ENCODE measurements around the gene ADA.

The ADA gene

DNA sequence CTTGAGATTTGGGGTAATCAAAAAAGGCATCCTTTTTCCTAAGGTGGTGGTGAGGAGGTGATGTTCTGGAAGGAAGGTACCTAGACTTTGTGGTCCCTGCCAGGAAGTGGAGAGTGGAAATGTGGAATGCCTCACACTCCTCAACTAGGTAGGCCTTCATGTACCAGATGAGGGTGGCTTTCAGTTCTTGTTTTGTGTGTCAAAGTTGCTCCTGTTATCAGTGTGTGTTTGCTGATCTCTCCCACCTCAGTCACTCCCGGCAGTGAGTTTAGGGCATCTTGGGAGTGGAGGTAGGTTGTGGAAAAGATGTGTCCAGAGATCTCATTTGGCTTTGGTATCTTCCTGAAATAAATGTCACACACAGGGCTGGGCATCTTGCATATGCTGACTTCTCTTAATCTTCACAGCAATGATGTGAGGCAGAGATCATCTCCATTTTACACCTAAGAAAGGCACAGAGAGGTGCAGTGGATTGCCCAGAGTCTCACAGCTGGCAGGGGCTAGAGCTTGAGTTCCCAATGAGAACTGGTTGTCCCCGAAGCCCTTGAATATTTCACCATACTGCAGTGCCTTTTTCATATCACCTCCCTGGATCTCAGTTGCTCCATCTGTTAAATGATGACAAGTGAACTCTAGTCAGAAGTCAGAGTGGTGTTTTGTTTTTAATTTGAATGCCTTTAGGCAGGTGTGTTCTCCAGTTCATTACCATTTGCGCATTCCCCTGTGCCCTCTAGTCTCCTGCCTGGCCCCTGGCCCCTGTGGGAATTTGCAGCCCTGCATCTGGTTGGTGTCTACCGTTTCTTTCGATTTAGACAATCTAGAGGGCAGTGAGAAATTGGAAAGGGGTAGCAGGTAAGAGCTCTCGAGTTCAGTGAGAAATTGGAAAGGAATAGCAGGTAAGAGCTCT, 66.2 kb downstream of the ADA start:
- no peak for TF ChIP-seq ESRRG (CRISPR knock-in tag; IDR thresholded peaks at IDR 0.05)
- no peak for TF ChIP-seq ZNF8 (CRISPR knock-in tag; IDR thresholded peaks at IDR 0.05)
- TF ChIP-seq OSR1 (CRISPR knock-in tag; IDR thresholded peaks at IDR 0.05): no peak
- no peak for TF ChIP-seq RARB (CRISPR knock-in tag; IDR thresholded peaks at IDR 0.05)
- TF ChIP-seq ZFP30 (CRISPR knock-in tag; IDR thresholded peaks at IDR 0.05): no peak
- TF ChIP-seq ZNF565 (CRISPR knock-in tag; conservative IDR thresholded peaks at IDR 0.05; ENCODE audit: low read depth): no peak
- no peak for TF ChIP-seq ISL1 (CRISPR knock-in tag; IDR thresholded peaks at IDR 0.05)
- no peak for TF ChIP-seq ARNTL (CRISPR knock-in tag; IDR thresholded peaks at IDR 0.05; ENCODE audit: borderline replicate concordance, low read depth)
- no peak for TF ChIP-seq SNAI2 (CRISPR knock-in tag; IDR thresholded peaks at IDR 0.05)
- TF ChIP-seq POU6F1 (CRISPR knock-in tag; IDR thresholded peaks at IDR 0.05; ENCODE audit: borderline replicate concordance, low read depth): no peak
- no peak for TF ChIP-seq CSDC2 (CRISPR knock-in tag; IDR thresholded peaks at IDR 0.05)
- TF ChIP-seq BACH2 (CRISPR knock-in tag; IDR thresholded peaks at IDR 0.05; ENCODE audit: borderline replicate concordance): no peak
- no peak for TF ChIP-seq TCF4 (CRISPR knock-in tag; IDR thresholded peaks at IDR 0.05; ENCODE audit: borderline replicate concordance)
- TF ChIP-seq TOX (CRISPR knock-in tag; IDR thresholded peaks at IDR 0.05; ENCODE audit: borderline replicate concordance): no peak
- TF ChIP-seq ZC3H10 (CRISPR knock-in tag; IDR thresholded peaks at IDR 0.05): no peak
- no peak for TF ChIP-seq ZNF70 (CRISPR knock-in tag; IDR thresholded peaks at IDR 0.05)
- TF ChIP-seq PPARA (CRISPR knock-in tag; IDR thresholded peaks at IDR 0.05; ENCODE audit: borderline replicate concordance): no peak
- TF ChIP-seq ZFP3 (CRISPR knock-in tag; IDR thresholded peaks at IDR 0.05): no peak
- TF ChIP-seq CREB5 (CRISPR knock-in tag; IDR thresholded peaks at IDR 0.05; ENCODE audit: low read depth): no peak
- TF ChIP-seq GLIS3 (CRISPR knock-in tag; IDR thresholded peaks at IDR 0.05): no peak
- ATAC-seq: no peak

- ATAC-seq: no peak
- TF ChIP-seq ZFP30 (CRISPR knock-in tag; IDR thresholded peaks at IDR 0.05) (no peak), ZFP3 (CRISPR knock-in tag; IDR thresholded peaks at IDR 0.05) (no peak), RARB (CRISPR knock-in tag; IDR thresholded peaks at IDR 0.05) (no peak), ZC3H10 (CRISPR knock-in tag; IDR thresholded peaks at IDR 0.05) (no peak), GLIS3 (CRISPR knock-in tag; IDR thresholded peaks at IDR 0.05) (no peak), OSR1 (CRISPR knock-in tag; IDR thresholded peaks at IDR 0.05) (no peak), TOX (CRISPR knock-in tag; IDR thresholded peaks at IDR 0.05; ENCODE audit: borderline replicate concordance) (no peak), PPARA (CRISPR knock-in tag; IDR thresholded peaks at IDR 0.05; ENCODE audit: borderline replicate concordance) (no peak), ARNTL (CRISPR knock-in tag; IDR thresholded peaks at IDR 0.05; ENCODE audit: borderline replicate concordance, low read depth) (no peak), SNAI2 (CRISPR knock-in tag; IDR thresholded peaks at IDR 0.05) (no peak), ZNF70 (CRISPR knock-in tag; IDR thresholded peaks at IDR 0.05) (no peak), ESRRG (CRISPR knock-in tag; IDR thresholded peaks at IDR 0.05) (no peak), ZNF565 (CRISPR knock-in tag; conservative IDR thresholded peaks at IDR 0.05; ENCODE audit: low read depth) (no peak), ISL1 (CRISPR knock-in tag; IDR thresholded peaks at IDR 0.05) (no peak), ZNF8 (CRISPR knock-in tag; IDR thresholded peaks at IDR 0.05) (no peak), CSRNP3 (CRISPR knock-in tag; IDR thresholded peaks at IDR 0.05) (no peak)
- TF ChIP-seq, protein P1, sequence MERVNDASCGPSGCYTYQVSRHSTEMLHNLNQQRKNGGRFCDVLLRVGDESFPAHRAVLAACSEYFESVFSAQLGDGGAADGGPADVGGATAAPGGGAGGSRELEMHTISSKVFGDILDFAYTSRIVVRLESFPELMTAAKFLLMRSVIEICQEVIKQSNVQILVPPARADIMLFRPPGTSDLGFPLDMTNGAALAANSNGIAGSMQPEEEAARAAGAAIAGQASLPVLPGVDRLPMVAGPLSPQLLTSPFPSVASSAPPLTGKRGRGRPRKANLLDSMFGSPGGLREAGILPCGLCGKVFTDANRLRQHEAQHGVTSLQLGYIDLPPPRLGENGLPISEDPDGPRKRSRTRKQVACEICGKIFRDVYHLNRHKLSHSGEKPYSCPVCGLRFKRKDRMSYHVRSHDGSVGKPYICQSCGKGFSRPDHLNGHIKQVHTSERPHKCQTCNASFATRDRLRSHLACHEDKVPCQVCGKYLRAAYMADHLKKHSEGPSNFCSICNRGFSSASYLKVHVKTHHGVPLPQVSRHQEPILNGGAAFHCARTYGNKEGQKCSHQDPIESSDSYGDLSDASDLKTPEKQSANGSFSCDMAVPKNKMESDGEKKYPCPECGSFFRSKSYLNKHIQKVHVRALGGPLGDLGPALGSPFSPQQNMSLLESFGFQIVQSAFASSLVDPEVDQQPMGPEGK (CRISPR knock-in tag; IDR thresholded peaks at IDR 0.05; ENCODE audit: borderline replicate concordance): no peak
These were observed 67.3 kb downstream of the ADA start for GRCh38 chr20:44584162-44584561.

DNA sequence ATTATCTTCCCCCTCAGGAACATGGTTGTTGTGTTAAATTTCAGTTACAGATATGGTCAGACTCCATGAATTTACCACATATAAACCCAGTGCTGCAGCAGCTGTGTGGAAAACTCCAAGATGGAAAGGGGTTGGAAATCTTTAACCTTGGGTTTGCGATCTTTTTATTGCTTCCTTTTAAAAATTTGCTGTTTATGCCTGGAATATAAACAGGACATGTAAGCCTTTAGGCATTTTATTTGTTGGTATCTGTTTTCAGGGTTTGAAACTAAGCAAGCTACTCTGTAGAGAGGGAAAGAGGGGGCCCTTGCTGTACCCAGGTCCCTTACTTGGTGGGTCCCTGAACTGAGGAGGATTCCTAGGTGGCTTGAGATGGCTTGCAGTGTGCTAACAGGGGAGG, 68.3 kb downstream of the ADA start:
- no peak for TF ChIP-seq ARNTL (CRISPR knock-in tag; IDR thresholded peaks at IDR 0.05; ENCODE audit: borderline replicate concordance, low read depth)
- TF ChIP-seq, protein P1 (CRISPR knock-in tag; IDR thresholded peaks at IDR 0.05; ENCODE audit: borderline replicate concordance): no peak
- TF ChIP-seq TCF4 (CRISPR knock-in tag; IDR thresholded peaks at IDR 0.05; ENCODE audit: borderline replicate concordance): no peak
- TF ChIP-seq ZNF565 (CRISPR knock-in tag; conservative IDR thresholded peaks at IDR 0.05; ENCODE audit: low read depth): no peak
- TF ChIP-seq ESRRG (CRISPR knock-in tag; IDR thresholded peaks at IDR 0.05): no peak
- no peak for TF ChIP-seq CSDC2 (CRISPR knock-in tag; IDR thresholded peaks at IDR 0.05)
- TF ChIP-seq CREB5 (CRISPR knock-in tag; IDR thresholded peaks at IDR 0.05; ENCODE audit: low read depth): no peak
- TF ChIP-seq SNAI2 (CRISPR knock-in tag; IDR thresholded peaks at IDR 0.05): no peak
- no peak for TF ChIP-seq ZC3H10 (CRISPR knock-in tag; IDR thresholded peaks at IDR 0.05)
- no peak for TF ChIP-seq ZFP3 (CRISPR knock-in tag; IDR thresholded peaks at IDR 0.05)
- no peak for TF ChIP-seq PPARA (CRISPR knock-in tag; IDR thresholded peaks at IDR 0.05; ENCODE audit: borderline replicate concordance)
- TF ChIP-seq ZNF8 (CRISPR knock-in tag; IDR thresholded peaks at IDR 0.05): no peak
- TF ChIP-seq CSRNP3 (CRISPR knock-in tag; IDR thresholded peaks at IDR 0.05): no peak
- ATAC-seq: no peak

All from SK-N-SH treated with all-trans-retinoic acid at 6 μM for 48 hours (cell line).